Measurements from ENCODE around the gene GMCL1. TPM values are rescaled to one million over a fixed set of nuclear protein-coding genes. Genes with fewer than 3 reads are reported as not detected.

The GMCL1 gene
- total and polyA plus RNA-seq, 2 of the 13 experiments (the other 11 are each of a cell fraction or from before 2014, with no cell fraction given): 18.7 to 24.0 TPM

DNA sequence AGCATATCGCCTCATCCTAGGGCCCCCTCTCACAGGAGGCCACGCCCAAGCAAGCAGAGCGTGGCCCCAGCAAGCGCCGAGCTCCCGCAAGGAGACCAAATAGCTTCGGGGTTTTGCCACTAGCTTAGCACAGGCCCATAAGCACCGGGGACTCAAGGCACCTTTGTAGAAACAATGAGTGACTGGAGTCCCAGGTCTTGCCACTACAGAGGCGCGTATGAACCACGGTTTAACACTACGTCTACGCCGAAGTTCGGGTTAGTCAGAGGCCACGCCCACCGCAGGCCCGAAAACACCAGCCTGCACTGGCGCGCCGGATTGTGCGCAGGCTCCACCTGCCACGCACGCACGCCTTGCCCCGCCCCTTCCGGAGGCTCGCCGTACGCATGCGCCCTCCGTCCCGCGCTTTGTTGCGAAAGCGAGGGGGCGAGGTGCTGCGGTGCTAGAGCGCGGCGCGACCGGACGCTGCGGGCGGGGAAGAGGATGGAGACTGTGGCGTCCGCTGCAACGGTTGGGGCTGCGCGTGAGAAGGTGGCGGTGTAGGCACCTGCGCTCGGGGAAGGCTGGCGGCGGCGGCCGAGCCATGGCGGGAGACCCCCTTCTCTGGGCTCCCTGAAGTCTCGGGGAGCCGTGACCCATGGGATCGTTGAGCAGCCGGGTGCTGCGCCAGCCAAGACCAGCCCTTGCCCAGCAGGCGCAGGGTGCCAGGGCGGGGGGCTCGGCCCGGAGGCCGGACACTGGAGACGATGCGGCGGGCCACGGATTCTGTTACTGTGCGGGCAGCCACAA, at the start of gene GMCL1 (continued):
- TF ChIP-seq ARNT2 (CRISPR knock-in tag; IDR thresholded peaks at IDR 0.05; ENCODE audit: low read depth) (peak; percentile 97), ZNF547 (CRISPR knock-in tag; IDR thresholded peaks at IDR 0.05) (peak; percentile 97), YY1 (IDR thresholded peaks at IDR 0.05; ENCODE audit: insufficient read depth, insufficient replicate concordance, low read depth, low read length) (no peak), ZC3H13 (CRISPR knock-in tag; IDR thresholded peaks at IDR 0.05) (peak; percentile 98), ZNF777 (CRISPR knock-in tag; IDR thresholded peaks at IDR 0.05) (peak; percentile 56; the same call in 1 of the 2 replicates), ZSCAN12 (CRISPR knock-in tag; IDR thresholded peaks at IDR 0.05) (peak; percentile 82), ZKSCAN8 (CRISPR knock-in tag; IDR thresholded peaks at IDR 0.05; ENCODE audit: borderline replicate concordance) (peak; percentile 80; the same call in 1 of the 2 replicates), NCOR1 (IDR thresholded peaks at IDR 0.05; ENCODE audit: borderline replicate concordance, low read length) (0 out of 2 replicates have a peak, but pooled peaks have one; percentile 10), ZNF570 (CRISPR knock-in tag; IDR thresholded peaks at IDR 0.05; ENCODE audit: borderline replicate concordance) (no peak), SMARCE1 (IDR thresholded peaks at IDR 0.05; ENCODE audit: borderline replicate concordance) (no peak), ZNF83 (CRISPR knock-in tag; IDR thresholded peaks at IDR 0.05; ENCODE audit: borderline replicate concordance) (peak; percentile 14; the same call in 1 of the 2 replicates), HDAC2 (CRISPR knock-in tag; IDR thresholded peaks at IDR 0.05) (peak; percentile 95), CBFB (CRISPR knock-in tag; IDR thresholded peaks at IDR 0.05) (peak; percentile 95; the same call in 1 of the 2 replicates), RAD21 (CRISPR knock-in tag; IDR thresholded peaks at IDR 0.05) (no peak; the same call in 1 of the 2 replicates), NAIF1 (CRISPR knock-in tag; IDR thresholded peaks at IDR 0.05; ENCODE audit: borderline replicate concordance) (peak; percentile 97), MYNN (CRISPR knock-in tag; IDR thresholded peaks at IDR 0.05; ENCODE audit: low read depth) (no peak; the same call in none of the 2 replicates), ZNF292 (CRISPR knock-in tag; IDR thresholded peaks at IDR 0.05; ENCODE audit: borderline replicate concordance, low read depth) (peak; percentile 93), REXO4 (CRISPR knock-in tag; IDR thresholded peaks at IDR 0.05; ENCODE audit: borderline replicate concordance) (peak; percentile 29; the same call in 1 of the 2 replicates), TAF1 (CRISPR knock-in tag; IDR thresholded peaks at IDR 0.05) (peak; percentile 94; the same call in 1 of the 2 replicates), ZNF232 (CRISPR knock-in tag; IDR thresholded peaks at IDR 0.05; ENCODE audit: borderline replicate concordance) (peak; percentile 92)
- TF ChIP-seq, protein P1, sequence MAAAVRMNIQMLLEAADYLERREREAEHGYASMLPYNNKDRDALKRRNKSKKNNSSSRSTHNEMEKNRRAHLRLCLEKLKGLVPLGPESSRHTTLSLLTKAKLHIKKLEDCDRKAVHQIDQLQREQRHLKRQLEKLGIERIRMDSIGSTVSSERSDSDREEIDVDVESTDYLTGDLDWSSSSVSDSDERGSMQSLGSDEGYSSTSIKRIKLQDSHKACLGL (CRISPR knock-in tag; IDR thresholded peaks at IDR 0.05): peak; percentile 95
- TF ChIP-seq, protein P2, sequence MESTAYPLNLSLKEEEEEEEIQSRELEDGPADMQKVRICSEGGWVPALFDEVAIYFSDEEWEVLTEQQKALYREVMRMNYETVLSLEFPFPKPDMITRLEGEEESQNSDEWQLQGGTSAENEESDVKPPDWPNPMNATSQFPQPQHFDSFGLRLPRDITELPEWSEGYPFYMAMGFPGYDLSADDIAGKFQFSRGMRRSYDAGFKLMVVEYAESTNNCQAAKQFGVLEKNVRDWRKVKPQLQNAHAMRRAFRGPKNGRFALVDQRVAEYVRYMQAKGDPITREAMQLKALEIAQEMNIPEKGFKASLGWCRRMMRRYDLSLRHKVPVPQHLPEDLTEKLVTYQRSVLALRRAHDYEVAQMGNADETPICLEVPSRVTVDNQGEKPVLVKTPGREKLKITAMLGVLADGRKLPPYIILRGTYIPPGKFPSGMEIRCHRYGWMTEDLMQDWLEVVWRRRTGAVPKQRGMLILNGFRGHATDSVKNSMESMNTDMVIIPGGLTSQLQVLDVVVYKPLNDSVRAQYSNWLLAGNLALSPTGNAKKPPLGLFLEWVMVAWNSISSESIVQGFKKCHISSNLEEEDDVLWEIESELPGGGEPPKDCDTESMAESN (CRISPR knock-in tag; conservative IDR thresholded peaks at IDR 0.05): peak; percentile 96
- TF ChIP-seq, protein P3, sequence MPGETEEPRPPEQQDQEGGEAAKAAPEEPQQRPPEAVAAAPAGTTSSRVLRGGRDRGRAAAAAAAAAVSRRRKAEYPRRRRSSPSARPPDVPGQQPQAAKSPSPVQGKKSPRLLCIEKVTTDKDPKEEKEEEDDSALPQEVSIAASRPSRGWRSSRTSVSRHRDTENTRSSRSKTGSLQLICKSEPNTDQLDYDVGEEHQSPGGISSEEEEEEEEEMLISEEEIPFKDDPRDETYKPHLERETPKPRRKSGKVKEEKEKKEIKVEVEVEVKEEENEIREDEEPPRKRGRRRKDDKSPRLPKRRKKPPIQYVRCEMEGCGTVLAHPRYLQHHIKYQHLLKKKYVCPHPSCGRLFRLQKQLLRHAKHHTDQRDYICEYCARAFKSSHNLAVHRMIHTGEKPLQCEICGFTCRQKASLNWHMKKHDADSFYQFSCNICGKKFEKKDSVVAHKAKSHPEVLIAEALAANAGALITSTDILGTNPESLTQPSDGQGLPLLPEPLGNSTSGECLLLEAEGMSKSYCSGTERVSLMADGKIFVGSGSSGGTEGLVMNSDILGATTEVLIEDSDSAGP (CRISPR knock-in tag; IDR thresholded peaks at IDR 0.05; ENCODE audit: borderline replicate concordance): peak; percentile 98
- TF ChIP-seq, protein P4, sequence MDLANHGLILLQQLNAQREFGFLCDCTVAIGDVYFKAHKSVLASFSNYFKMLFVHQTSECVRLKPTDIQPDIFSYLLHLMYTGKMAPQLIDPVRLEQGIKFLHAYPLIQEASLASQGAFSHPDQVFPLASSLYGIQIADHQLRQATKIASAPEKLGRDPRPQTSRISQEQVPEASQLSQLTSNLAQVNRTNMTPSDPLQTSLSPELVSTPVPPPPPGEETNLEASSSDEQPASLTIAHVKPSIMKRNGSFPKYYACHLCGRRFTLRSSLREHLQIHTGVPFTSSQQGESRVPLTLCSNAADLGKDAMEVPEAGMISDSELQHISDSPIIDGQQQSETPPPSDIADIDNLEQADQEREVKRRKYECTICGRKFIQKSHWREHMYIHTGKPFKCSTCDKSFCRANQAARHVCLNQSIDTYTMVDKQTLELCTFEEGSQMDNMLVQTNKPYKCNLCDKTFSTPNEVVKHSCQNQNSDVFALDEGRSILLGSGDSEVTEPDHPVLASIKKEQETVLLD (CRISPR knock-in tag; IDR thresholded peaks at IDR 0.05; ENCODE audit: low read depth): peak; percentile 93
